Right kidney (tissue), 1 donor: ENCODE data around the gene EPHA2.

ENCODE experiments used
- DNase-seq: peaks from one replicate; pipeline ENCODE4 v3.0.0-alpha.2; 2016

The EPHA2 gene

DNA sequence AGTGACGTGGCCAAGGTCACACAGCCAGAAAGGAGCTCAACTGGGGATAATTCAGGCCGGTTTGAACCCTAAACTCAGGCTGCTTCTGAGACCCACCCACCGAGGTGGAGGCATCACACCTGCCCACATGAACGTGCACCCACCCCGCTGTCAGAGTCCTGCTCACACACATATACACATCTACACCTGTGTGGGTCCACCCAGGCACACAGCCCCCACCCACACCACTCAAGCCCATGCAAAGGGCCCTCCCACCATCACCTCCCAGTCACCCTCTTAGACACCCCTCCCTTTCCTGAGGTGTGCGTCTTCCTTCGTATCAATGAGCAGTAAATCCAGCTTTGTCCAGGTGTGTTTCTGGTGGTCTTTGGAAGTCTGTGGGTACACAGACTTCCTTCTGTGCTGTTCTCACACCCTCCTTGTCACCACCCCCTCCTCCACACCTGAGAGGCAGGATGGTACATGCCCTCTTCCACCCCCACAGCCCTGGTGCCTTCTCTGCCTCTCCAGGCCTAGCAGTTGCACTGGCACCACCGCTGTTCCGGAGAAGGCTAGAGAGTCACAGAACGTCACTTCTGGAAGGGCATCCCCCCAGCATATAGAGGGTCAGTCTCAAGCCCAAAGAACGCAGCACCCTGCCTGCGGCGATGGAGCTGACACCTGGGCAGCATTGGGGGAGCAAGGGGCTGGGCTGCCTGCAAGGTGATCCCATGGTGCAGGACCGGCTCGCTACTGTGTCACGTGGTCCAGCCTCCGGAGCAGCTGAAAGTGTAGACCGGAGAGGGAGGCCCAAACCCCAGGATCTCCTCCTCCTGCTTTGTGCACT, 63.6 kb downstream of the EPHA2 start:
- peak; percentile 30 for DNase-seq

DNA sequence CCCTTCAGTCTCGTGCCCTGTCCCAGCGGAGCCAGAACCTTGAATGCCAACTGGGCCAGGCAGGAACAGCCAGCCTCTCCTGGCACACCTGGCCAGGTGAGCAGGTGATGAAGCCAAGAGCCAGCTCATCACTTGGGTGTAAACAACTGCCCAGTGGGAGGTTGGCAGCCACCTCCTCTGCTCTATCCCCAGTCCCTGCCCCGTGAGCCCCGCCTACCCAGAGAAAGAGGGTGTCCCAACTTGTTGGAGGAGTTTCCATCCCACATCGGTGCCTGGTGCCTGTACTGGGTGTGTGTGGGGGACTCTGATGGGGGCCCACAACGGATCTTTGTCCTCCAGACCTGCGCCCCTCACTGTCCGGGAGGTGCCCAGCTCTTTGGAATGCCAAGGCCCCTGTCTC, 64.6 kb downstream of the EPHA2 start:
- no peak for DNase-seq

DNA sequence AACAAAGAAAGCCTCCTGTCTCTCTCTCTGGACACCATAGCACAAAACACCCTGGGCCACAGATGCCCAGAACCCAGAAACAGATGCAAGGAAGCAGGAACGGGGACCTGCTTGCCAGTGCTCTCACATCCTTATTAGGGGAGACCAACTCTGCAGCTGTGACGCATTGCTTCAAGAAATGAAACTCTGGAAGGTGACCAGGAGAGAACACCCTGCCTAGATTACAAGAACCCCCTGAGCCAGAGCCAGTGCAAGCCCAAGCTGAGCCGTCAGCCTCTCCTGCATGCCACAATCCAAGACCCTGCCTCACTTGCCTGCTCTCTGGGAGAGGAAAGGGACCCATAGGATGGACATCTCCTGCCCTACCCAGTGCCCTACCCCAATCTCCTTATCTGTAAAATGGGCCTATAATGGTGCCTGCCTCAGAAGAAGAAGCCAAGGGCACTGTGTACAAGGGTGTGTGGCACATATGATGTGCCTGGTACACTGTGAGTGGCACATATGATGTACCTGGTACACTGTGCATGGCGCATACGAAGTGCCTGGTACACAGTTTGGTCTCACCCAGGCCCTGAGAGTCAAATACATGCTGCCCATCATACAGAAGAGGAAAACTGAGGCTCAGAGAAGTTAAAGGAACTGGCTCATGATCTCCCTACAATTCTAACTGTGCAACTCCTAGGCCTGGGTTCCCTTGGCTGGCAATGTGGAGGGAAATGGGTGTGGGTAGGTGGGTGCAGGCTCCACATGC, 65.6 kb downstream of the EPHA2 start:
- peak; percentile 11 for DNase-seq

DNA sequence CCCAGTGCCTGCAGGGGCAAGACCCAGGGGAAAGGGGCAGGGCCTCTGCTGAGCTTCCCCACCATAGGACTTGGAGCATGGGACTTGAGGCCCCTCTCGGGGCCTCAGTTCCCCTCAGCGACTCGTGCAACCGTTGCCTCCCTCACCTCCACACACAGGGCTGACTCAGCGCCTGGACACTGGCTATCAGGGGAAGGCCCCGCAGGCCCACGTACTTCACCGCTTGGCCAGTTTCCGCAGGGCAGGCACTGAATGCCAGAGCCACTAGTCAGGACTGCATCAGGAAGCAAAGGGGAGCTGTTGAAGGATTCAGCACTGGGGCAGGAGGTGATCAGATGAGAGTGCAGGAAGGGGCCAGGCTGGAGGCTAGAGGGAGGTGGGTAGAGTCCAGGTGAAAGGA, 66.9 kb downstream of the EPHA2 start:
- peak; percentile 6 for DNase-seq

DNA sequence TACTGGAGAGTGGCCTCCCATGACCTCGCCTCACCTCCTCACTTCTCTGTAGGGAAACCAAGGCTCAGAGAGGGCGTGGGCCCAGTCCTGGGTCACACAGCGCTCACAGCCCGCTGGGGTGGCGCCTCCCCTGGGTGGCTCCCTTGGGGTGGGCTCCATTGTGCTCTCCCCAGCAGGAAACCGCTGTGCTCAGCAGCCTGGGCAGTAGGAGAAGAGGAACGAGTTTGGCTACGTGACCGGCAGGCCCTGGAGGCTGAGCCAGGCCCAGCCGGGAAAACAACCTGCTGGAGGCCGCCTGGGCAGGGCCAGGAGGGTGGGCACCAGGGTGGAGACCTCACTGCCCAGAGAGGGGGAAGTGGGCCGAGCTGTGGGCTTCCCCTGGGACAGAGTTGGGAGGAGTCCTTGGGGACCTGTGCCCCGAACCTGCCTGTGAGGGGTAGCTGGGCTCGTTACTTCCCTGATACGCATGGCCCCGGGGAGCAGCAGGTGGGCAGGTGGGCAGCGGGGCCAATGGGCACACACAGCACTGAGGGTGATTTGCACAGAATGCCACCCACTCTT, 67.4 kb downstream of the EPHA2 start:
- DNase-seq, result peak; percentile 4

DNA sequence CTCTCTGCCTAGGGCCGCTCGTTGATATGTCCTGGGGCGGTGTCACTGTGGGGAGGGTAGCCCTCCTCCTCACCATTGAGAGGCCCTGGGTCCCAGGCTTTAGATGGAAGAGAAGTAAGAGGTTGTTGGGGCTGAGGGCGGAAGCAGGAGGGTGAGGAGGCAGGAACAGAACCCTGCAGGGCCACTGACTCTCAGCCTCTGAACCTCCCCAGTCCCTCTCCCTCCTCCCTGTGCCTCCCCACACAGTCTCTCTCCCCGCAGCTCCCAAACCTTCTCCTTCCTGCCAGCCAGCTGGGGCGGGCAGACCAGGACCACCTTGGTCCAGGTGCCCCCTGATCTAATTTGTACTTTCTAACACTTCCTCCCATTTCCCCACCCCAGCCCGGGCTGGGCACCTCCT, 68.1 kb downstream of the EPHA2 start:
- no peak for DNase-seq

DNA sequence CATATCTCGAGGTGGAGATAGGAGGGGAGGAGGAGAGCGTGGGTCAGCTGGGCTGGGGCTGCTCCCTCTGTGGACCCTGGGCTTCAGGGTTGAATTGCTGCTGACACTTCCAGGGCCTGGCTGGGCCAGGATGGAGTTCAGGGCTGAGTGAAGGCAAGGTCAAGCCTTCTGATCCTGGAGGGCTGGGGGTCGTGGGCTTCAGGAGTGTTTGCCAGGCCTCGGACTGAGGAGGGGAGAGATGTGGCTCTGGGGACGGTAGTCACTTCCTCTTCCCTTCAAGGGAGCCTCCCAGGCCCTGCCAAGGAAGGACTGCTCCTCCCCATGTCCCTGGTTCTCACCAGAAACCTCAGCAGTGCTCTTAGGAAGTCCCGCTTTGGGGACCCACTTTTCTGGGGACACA, 70.3 kb downstream of the EPHA2 start:
- DNase-seq, result no peak

DNA sequence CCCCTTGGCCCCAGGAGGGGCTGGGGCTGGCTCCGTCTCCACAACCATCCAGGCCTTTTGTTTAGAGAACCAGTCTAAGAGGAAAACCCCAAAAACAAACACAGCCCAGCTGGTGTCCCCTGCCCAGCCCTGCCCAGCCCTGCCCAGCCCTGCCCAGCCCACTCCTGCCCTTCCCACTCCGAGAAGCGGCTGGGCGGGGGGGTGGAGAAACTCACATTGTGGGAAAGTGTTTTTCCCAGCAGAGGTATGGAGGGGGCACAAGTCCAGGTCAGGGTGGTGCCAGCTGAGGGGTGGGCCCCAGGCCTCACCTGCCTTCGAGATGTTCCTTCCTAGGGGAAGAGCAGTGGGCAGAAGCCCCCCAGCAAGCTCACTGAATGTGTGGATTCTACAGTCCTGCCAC, 72.4 kb downstream of the EPHA2 start:
- DNase-seq, result no peak

DNA sequence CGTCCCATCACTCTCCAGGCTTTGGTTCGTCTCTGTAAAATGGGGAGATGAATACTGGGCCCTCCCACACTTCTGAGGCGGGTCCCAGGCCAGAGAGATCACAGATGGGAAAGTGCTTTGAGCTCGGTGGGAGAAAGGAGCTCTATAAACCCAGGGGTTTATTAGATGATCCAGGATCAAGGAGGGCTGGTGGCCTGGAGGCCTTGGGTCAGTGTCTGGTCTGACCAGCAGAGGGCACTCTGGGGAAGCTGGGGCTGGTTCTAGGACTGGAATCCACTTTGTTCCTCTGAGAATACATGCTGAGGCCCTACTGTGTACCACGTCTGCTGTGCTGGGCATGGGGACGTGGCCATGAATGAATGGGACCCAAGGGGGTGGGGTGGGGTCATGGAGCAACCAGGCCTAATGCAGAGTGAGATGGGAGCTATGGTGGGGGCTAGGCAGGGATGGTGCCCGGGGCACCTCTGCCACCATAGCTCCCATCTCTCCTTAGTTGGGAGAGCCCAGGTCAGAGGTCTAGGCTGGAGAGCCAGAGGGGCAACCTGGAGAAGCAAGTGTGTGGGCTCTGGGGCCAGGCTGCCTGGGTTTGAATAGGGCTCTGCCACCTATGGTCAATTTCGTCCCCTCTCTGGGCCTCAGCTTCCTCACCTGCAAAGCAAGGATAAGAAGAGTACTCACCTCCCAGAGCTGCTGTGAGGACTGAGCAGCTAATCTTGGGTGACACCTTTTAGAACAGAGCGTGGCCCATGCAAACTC, 73.4 kb downstream of the EPHA2 start:
- peak; percentile 43 for DNase-seq

DNA sequence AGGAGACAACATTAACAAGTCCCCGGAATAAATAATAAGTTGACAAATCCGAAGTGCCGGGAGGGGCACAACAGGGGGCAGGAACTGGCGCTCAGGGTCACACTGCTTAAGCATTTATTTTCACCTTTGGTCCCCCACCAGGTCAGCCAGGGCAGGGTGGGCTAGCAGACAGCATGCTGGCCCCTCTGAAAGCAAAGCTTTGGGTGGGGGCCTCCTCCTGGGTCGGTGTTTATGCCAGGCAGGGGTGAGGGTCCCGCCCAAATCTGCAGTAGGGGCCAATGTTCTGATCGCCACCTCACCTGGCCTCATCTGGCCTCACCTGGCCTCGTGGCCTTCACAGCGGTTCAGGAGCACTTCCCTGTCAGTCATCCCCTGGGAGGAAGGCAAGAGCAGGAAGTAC, 74.2 kb downstream of the EPHA2 start:
- DNase-seq, result no peak

DNA sequence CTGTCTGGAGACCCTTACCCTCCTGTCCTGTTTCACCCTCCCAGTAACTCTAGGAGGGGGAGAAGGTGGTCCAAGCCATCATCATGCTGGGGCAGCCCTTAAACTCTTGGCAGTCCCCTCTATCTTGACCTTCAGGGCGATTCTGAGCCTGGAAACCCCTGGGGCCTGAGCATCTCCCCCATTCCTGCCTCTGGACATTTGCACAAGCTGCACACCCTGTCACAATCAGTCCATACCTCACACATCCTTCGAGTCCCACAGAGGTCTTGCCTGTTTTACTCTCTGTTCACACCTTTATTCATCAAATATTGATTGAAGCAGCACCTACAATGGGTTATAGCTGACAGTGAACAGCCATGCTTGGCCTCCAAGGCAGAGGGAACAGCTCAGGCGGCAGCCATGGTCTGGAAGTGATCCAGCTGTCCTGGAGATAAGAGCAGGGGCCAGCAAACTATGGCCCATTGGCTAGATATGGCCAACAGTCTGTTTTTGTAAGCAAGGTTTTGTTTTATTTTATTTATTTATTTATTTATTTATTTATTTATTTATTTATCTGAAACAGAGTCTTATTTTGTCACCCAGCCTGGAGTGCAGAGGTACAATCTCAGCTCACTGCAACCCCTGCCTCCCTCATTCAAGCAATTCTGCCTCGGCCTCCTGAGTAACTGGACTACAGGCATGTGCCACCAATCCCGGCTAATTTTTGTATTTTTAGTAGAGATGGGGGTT, 75.3 kb downstream of the EPHA2 start:
- DNase-seq, result peak; percentile 3

DNA sequence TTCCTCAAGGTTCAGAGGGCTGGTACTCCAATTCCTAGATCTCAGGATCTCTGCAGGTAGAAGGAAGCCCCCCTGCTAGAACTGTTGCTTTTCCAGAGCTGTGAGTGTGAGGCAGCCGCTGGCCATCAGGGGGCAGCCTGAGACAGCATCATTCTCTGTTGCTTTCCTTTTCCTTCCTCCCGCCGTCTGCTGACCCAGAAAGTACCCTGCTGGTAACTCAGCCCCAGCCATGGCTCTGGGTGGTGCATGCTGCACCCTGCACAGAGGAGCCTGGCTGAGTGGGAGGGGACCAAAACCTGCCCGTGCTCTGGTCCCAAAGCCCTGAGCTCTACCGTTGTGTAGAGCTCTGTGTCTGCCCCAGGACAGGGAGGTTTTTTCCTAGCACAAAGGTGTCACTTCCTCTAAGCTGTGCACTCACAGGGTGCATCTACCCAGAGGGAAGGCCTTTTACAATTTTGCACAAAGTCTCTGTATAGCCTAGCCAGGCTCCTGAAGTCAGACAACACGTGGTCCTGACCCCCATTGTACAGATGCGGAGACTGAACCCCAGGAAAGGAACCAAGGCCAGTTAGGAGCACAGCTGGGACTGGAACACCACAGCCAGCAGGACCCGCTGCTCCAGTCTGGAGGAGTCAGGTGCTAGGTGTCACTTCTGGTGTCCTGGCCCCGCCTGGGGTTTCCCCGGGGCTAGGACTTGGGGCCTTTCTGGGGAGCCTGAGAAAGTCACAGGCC, 76.8 kb downstream of the EPHA2 start:
- DNase-seq, result peak; percentile 87

DNA sequence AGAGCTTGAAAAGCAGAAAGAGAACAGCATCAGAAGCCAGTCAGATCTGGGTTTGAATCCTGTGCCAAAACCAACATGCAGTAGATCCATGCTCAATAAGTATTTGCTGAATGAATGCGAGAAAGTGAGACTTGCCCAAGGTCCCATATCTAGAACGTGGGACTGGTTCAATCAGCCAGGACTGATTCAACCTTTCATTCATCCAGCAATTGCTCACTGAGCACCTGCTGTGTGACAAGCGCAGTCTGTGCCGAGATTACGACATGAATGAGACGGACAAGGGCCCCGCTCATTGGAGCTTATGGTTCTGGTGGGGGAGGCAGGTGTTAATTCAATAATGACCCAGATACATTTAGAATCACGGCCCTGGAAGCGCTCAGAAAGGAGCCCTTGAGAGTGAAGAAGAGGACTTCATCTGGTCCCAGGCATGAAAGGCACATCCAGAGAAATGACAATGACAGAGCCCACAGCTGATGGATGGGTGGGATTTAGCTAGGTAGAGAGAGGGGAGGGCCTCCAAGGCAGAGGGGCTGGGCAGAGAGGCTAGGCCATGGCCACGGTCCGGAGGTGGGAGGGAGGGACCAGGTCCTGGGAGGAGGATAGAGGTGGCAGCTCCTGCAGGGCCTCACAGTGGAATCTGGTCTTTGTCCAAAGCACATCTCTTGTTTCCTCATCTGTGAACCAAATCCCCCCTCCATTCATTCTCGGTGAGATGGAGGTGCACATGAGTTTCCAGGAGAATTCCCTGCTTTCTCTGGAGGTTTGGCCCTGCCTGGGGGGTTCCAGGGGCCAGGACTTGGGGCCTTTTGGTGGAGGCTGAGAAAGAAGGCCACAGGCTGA, 78.2 kb downstream of the EPHA2 start:
- DNase-seq, result peak; percentile 1

DNA sequence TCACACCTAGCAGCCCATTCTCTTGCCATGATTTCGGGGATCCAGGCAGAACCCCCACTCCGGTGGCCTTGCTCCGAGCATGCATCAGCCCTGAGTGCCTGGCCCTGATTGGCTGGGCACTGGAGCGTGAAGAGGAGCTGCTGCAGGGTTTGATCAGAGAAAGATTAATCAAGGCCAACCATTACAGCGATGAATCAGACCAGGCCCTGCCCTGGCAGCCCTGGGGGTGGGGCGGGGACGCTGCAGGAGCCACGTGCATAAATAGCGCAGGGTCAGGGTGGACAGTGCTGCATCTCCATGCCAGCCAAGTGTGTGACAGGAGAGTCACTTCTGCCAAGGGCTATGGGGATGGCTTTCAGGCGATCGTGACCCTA, 79.0 kb downstream of the EPHA2 start:
- DNase-seq, result no peak

DNA sequence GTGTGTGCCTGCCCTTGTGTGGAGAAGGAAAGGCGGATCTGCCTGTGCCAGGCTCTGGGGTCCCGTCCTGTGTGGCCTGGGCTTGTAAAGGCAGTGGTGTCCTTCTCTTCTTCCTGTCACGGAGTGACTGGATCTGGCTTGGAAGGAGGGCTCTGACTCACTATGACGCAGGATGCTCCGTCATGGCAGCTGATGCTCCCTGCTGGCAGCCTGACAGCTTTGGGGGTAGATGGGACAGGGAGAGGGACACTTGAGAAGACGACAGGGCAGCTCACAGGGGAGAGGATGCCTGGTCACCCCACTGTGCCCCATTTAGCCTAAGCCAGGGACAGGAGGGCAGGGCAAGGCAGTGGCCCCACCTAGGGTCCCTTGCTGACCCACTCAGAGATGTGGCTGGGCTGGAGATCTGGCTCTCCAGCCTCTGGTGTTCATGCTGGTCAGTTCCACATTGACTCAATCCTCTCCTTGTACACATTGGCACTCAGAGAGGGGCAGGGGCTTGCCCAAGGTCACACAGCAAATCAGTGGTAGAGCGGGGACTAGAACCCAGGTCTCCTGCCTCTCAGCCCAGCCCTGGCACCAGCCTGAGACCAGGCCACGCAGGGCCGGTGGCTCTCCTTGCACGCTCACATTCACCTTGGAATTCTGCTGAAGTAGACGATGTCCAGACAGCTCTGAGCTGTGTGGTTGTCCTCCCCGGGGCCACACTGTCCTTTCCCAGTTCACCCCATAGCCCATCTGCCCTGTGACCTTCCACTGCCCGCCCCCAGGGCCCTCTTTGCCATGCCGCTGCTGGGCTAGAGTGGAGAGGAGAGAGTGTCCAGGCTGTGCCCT, 79.6 kb downstream of the EPHA2 start:
- DNase-seq, result no peak

DNA sequence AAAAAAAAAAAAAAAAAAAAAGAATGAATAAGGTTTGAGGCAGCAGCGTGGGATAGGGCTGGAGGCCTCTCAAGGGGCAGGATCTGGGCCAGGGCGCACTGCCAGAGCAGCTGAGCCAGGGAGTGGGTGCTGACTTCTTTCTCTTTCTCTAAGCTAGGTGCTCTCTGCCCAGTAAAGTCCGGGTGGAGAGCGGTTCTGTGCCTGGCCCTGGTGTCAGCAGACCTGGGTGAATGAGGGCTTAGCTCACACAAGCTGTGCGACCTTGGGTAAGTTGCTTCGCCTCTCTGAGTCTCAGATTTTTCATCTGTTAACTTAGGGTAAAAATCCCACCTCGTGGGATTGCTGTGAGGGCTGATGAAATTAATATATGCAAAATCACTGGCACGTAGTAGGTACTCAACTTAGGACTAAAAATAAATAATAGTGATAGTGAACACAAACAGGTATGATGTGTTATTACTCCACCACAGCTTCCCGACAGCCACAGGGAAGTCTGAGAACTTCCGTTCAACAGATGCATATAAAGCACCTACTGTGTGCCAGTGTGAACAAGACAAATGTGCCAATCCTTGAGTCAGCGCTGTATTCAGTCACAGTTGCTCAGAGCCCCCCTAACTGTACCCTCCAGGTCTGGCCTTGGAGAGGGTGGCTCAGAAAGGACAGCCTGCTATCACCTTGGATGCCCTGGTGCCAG, 80.4 kb downstream of the EPHA2 start:
- DNase-seq, result no peak
